HG03558 (cell line): Measurements from ENCODE around the gene CCSAP.
"Not testable (repeated sequence)": the region's sequence is repeated elsewhere in the genome, so short reads cannot be mapped to it uniquely, and the experiment has no call there.

Experiments used
- ATAC-seq: cut with Tn5 transposase; IDR thresholded peaks from one replicate; pipeline ENCODE4 v1.9.1; 2021; ENCODE audit warnings: moderate number of reproducible peaks; ENCODE audit not compliant: unreplicated experiment; ENCODE audit errors: extremely low read depth

The CCSAP gene

GRCh38 chr1:229327765-229328164, 15.1 kb downstream of the CCSAP start:
- ATAC-seq: not testable (repeated sequence)

- ATAC-seq: no peak
These were observed 16.2 kb downstream of the CCSAP start for GRCh38 chr1:229326601-229327000.

GRCh38 chr1:229325853-229326487, 16.9 kb downstream of the CCSAP start:
- ATAC-seq: no peak

- no peak for ATAC-seq
These were observed 17.4 kb downstream of the CCSAP start for GRCh38 chr1:229325401-229325800.

GRCh38 chr1:229323885-229324553, 18.8 kb downstream of the CCSAP start:
- ATAC-seq: no peak

GRCh38 chr1:229323201-229323600, 19.6 kb downstream of the CCSAP start:
- ATAC-seq: no peak

GRCh38 chr1:229319487-229319886, 23.4 kb downstream of the CCSAP start:
- no peak for ATAC-seq

GRCh38 chr1:229318056-229318455, 24.8 kb downstream of the CCSAP start:
- no peak for ATAC-seq

GRCh38 chr1:229316166-229316565, 26.7 kb downstream of the CCSAP start:
- ATAC-seq: no peak

GRCh38 chr1:229310833-229311232, 32.0 kb downstream of the CCSAP start:
- no peak for ATAC-seq

- no peak for ATAC-seq
These were observed 33.2 kb downstream of the CCSAP start for GRCh38 chr1:229309684-229310083.

GRCh38 chr1:229309074-229309473, 33.8 kb downstream of the CCSAP start:
- ATAC-seq: no peak

- no peak for ATAC-seq
These were observed 37.5 kb downstream of the CCSAP start for GRCh38 chr1:229305392-229305791.

GRCh38 chr1:229303855-229304254, 39.0 kb downstream of the CCSAP start:
- ATAC-seq: no peak

- ATAC-seq: no peak
These were observed 40.1 kb downstream of the CCSAP start for GRCh38 chr1:229302740-229303139.

GRCh38 chr1:229300099-229300757, 42.6 kb downstream of the CCSAP start:
- ATAC-seq: no peak

- no peak for ATAC-seq
These were observed 43.9 kb downstream of the CCSAP start for GRCh38 chr1:229298887-229299503.

- ATAC-seq: no peak
These were observed 44.4 kb downstream of the CCSAP start for GRCh38 chr1:229298420-229298819.

GRCh38 chr1:229297746-229298145, 45.1 kb downstream of the CCSAP start:
- ATAC-seq: no peak

- no peak for ATAC-seq
These were observed 46.3 kb downstream of the CCSAP start for GRCh38 chr1:229296541-229296941.

GRCh38 chr1:229295745-229296144, 47.1 kb downstream of the CCSAP start:
- ATAC-seq: no peak
